Measurements from ENCODE around the gene PPDPF. TPM values are rescaled to one million over a fixed set of nuclear protein-coding genes. Genes with fewer than 3 reads are reported as not detected.

Gene PPDPF
- total and polyA plus RNA-seq, 9 donors: 47.3 to 370 (median 186) TPM

DNA sequence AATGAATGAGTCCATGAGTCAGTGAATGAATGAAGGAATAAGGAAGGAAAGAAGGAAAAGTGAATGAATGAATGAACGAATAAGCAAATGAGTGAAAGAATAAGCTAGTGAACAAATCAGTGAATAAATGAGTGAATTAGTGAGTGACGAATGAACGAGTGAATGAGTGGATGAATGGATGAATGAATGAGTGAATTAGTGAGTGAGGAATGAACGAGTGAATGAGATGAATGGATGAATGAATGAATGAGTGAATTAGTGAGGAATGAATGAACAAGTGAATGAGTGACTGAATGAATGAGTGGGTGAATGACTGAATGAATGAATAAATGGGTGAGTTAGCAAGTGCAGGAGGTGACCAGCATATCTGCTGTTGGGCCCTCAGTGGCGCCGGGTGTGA lies 23.2 kb downstream of the PPDPF start:
- Histone ChIP-seq H3K36me3 (ENCODE audit: control insufficient read depth, insufficient read depth, low read length) (no peaks in the 10 kb centered on the region), H3K4me3 (ENCODE audit: low read length) (no peak overlapping the region), H3K27ac (ENCODE audit: low read length) (no peak overlapping the region), H3K27me3 (ENCODE audit: control insufficient read depth, insufficient read depth, low read length) (peaks cover 39% of the 10 kb centered on the region), H3K4me1 (ENCODE audit: control insufficient read depth, insufficient read depth, low read length) (no peaks in the 10 kb centered on the region), H3K9me3 (replicated peaks; ENCODE audit: control insufficient read depth, low read depth, low read length) (no peaks in the 10 kb centered on the region)
- DNase-seq: no peak
- 82% methylated on average over 4 of the region's 6 CpGs for WGBS (ENCODE audit: insufficient coverage)

DNA sequence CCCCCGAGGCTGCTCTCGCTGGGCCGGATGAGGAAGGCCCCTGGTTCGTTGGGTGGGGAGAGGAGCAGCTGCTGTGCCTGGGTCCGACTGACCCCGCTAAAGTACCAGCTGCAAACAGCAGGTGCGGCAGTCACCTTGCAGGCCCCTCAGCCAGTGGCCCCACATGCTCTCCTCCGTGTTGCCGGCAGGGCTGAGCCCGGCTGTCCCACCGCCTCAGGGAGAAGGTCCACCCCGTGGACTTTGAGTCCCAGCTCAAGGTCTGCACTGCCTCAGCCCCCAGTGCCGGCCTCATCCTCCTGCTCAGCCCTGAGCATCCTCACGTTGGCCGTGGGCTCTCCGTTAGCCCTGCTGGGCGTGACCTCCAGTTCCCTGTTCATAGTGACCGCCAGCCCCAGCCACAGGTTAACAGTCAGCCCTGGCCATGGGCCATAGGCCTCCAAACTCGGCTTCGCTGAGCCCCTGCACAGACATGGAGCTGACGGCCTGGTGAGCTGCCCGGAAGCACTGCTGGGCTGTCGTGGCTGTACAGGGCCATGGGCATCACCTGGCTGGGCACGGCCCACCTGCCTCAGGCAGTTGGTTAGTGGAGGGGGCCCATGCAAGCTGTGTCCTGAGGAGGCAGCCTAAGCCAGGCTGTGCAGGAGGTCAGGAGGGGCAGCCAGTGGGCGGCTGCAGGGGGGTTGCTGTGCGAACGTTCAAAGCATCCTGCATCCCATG lies 23.8 kb downstream of the PPDPF start:
- whole genome bisulfite sequencing (ENCODE audit: insufficient coverage): 57% methylated on average over 27 of the region's 27 CpGs
- peaks cover 43% of the 10 kb centered on the region for H3K27me3 ChIP-seq (ENCODE audit: control insufficient read depth, insufficient read depth, low read length)

DNA sequence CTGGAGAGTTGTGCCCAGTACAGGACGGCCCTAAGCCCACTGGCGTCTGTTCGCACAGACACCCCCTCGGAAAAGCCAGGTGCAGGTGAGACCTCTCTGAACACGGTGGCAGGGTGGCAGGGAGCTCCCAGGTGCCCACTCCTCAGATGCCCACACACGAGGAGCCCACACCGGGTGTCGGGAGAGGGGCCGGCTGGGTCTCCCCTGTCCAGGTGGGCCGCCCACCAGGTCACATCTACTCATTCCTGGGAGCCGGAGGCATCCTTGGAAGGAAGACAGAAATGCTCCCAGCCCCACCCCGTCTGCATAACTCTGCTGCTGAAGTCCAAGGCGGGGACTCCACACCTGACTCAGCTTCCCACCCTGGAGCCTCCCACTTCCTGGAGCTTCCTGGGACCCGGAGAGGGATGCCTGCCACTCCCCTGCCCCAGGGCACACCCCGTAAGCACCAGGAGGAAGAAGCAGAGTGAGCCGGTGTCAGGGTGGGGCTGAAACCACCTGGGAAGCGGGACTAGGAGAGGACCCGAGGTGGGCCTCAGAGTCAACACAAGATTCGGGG lies 24.5 kb downstream of the PPDPF start:
- peaks cover 45% of the 10 kb centered on the region for H3K27me3 ChIP-seq (ENCODE audit: control insufficient read depth, insufficient read depth, low read length)
- WGBS (ENCODE audit: insufficient coverage): 59% methylated on average over 17 of the region's 19 CpGs
- DNase-seq: no peak

More for the DNA sequence above, 23.8 kb downstream of the PPDPF start:
- Histone ChIP-seq H3K4me1 (ENCODE audit: control insufficient read depth, insufficient read depth, low read length) (no peaks in the 10 kb centered on the region), H3K9me3 (replicated peaks; ENCODE audit: control insufficient read depth, low read depth, low read length) (no peaks in the 10 kb centered on the region), H3K27ac (ENCODE audit: low read length) (no peak overlapping the region), H3K36me3 (ENCODE audit: control insufficient read depth, insufficient read depth, low read length) (no peaks in the 10 kb centered on the region), H3K4me3 (ENCODE audit: low read length) (no peak overlapping the region)
- no peak for DNase-seq

DNA sequence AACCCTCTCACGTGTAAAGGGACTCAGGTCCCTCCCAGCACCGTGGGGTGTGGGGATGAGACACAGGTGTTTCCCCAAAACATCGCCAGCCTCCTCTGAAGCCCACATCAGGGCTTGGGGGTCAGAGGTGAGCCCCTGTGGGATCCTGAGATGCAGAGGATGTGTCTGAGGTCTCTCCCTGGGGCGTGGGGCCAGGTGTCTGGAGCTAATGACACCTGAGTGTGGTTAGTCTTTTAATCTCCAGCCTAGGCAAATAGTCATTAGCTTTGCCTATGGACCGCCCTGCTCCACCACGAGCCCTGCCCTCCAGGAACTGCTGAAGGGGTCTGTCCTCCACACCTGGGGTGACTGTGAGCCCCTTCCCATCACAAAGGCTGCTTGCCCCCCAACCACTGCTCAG lies 25.2 kb downstream of the PPDPF start:
- peaks cover 48% of the 10 kb centered on the region for H3K27me3 ChIP-seq (ENCODE audit: control insufficient read depth, insufficient read depth, low read length)
- DNase-seq: no peak
- no CpG with 5 or more reads among the region's 6 CpGs for WGBS (ENCODE audit: insufficient coverage)
- H3K27ac ChIP-seq (ENCODE audit: low read length): no peak overlapping the region
- no peaks in the 10 kb centered on the region for H3K36me3 ChIP-seq (ENCODE audit: control insufficient read depth, insufficient read depth, low read length)
- no peak overlapping the region for H3K4me3 ChIP-seq (ENCODE audit: low read length)
- H3K4me1 ChIP-seq (ENCODE audit: control insufficient read depth, insufficient read depth, low read length): no peaks in the 10 kb centered on the region
- no peaks in the 10 kb centered on the region for H3K9me3 ChIP-seq (replicated peaks; ENCODE audit: control insufficient read depth, low read depth, low read length)

More for the DNA sequence above, 24.5 kb downstream of the PPDPF start:
- no peaks in the 10 kb centered on the region for H3K4me1 ChIP-seq (ENCODE audit: control insufficient read depth, insufficient read depth, low read length)
- no peaks in the 10 kb centered on the region for H3K9me3 ChIP-seq (replicated peaks; ENCODE audit: control insufficient read depth, low read depth, low read length)
- H3K27ac ChIP-seq (ENCODE audit: low read length): no peak overlapping the region
- H3K36me3 ChIP-seq (ENCODE audit: control insufficient read depth, insufficient read depth, low read length): no peaks in the 10 kb centered on the region
- H3K4me3 ChIP-seq (ENCODE audit: low read length): no peak overlapping the region

DNA sequence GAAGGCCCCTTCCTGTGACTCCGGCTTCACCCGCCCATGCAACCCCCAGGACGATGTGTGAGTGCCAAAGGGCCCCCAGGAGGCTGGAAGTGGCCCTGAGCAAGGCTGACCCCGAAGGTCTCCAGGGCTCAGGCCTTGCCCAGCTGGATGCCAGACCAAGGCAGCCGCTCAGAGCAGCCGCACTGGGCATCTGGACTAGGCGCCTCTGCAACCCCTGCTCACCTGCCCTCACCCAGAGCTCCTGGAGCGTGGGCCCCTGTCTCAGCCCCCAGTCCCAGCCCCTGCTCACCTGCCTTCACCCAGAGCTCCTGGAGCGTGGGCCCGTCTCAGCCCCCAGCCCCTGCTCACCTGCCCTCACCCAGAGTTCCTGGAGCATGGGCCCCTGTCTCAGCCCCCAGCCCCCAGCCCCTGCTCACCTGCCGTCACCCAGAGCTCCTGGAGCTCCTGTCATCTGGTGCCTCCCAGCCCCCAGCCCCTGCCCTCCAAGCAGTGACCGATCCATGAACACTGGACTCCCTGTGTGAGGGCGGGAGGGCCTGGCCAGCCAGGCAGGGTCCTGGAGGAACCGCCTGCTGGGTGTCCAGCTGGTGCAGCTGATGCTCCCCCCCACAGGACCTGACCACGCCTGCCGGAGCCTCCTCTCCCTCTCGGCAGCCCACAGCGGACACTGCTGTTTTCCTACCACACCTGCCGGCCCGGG lies 25.8 kb downstream of the PPDPF start:
- no peak for DNase-seq
- no peaks in the 10 kb centered on the region for H3K4me1 ChIP-seq (ENCODE audit: control insufficient read depth, insufficient read depth, low read length)
- no peaks in the 10 kb centered on the region for H3K9me3 ChIP-seq (replicated peaks; ENCODE audit: control insufficient read depth, low read depth, low read length)
- peaks cover 53% of the 10 kb centered on the region for H3K27me3 ChIP-seq (ENCODE audit: control insufficient read depth, insufficient read depth, low read length)
- H3K27ac ChIP-seq (ENCODE audit: low read length): no peak overlapping the region
- H3K4me3 ChIP-seq (ENCODE audit: low read length): no peak overlapping the region
- WGBS (ENCODE audit: insufficient coverage): 58% methylated on average over 19 of the region's 20 CpGs
- H3K36me3 ChIP-seq (ENCODE audit: control insufficient read depth, insufficient read depth, low read length): no peaks in the 10 kb centered on the region

DNA sequence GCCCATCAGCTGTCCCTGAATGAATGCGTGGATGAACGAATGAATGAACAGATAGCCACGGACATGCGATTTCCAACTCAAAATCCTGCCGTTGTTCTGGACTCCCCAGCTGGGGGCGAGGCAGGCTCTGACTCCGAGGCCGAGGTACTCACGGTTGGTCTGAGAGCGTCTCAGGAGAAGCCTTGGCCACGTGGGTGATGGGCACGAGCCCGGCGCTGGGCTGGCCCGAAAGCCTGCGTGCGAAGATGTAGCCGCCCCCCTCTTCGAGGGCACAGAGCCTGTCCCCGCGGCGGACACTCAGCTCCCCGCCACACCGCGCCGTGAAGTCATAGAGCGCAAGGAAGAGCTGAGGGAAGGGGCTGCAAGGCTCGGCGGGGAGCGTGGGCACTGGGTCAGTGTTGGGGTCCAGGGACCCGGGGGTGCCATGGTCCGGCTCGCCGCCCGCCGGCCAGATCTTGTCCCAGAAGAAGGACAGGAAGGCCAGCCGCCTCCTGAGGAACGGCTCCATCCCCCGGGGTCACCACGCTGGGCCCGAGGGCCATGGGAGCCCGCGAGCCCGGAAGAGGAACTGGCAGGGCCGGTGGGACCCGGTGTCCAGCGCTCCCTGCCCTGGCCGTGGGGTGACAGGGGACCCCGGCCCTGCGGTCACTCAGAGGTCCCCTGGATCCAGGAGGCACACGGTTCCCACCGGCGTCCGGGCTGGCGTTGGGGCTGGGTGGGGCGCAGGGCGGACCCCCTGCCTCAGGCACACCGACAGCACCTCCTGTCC lies 26.6 kb downstream of the PPDPF start:
- Histone ChIP-seq H3K4me1 (ENCODE audit: control insufficient read depth, insufficient read depth, low read length) (no peaks in the 10 kb centered on the region), H3K9me3 (replicated peaks; ENCODE audit: control insufficient read depth, low read depth, low read length) (no peaks in the 10 kb centered on the region), H3K27ac (ENCODE audit: low read length) (no peak overlapping the region), H3K27me3 (ENCODE audit: control insufficient read depth, insufficient read depth, low read length) (peaks cover 56% of the 10 kb centered on the region), H3K4me3 (ENCODE audit: low read length) (no peak overlapping the region), H3K36me3 (ENCODE audit: control insufficient read depth, insufficient read depth, low read length) (no peaks in the 10 kb centered on the region)
- no peak for DNase-seq
- 49% methylated on average over 57 of the region's 58 CpGs for WGBS (ENCODE audit: insufficient coverage)

DNA sequence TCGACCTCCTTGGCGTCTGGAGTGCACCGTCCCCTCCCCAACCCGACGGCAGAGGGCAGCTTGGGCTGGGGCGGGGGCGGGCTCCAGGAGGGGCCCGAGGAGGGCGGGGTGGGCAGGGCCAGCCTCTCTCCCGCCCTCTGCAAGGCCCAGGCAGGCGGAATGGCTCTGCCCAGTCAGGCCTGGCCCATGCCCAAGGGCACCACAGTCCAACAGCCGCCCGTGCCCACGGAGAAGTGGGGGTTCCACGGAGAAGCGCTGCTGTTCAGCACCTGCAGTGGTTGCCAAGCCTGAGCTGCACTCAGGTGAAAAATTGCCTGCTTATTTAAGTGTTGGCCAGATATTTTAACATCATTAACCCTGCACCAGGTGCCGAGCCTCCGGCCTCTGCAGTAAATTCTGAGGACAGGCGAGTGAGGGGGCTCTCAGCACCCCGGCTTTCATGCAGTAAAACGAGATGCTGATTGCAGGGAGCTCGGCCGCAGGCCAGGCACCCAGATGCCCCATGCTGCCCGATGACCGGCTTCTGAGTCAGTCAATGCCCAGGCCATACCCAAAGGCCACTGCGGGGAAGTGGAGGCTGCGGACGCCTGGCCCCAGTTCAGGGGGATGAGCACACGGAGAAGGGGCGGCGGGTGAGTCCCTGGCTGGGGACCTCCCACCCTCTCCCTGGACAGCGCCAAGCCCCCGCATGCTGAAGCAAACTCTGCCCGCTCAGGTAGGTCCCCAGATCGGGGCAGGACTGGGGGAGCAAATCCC lies 27.3 kb downstream of the PPDPF start, which contains the start of gene SRMS:
Gene SRMS, minus strand, starts transcription at position 25 of the 756 bp plus-strand sequence. CDS start 286 bp downstream, outside the sequence.
- Histone ChIP-seq H3K4me1 (ENCODE audit: control insufficient read depth, insufficient read depth, low read length) (peaks cover 3% of the 10 kb centered on the region), H3K27me3 (ENCODE audit: control insufficient read depth, insufficient read depth, low read length) (peaks cover 62% of the 10 kb centered on the region), H3K4me3 (ENCODE audit: low read length) (no peak within 1 kb of the TSS), H3K9me3 (replicated peaks; ENCODE audit: control insufficient read depth, low read depth, low read length) (no peaks in the 10 kb centered on the region), H3K36me3 (ENCODE audit: control insufficient read depth, insufficient read depth, low read length) (no peaks in the 10 kb centered on the region), H3K27ac (ENCODE audit: low read length) (no peak within 1 kb of the TSS)
- 38% methylated on average over 26 of the region's 35 CpGs for WGBS (ENCODE audit: insufficient coverage)
- DNase-seq: no peak

DNA sequence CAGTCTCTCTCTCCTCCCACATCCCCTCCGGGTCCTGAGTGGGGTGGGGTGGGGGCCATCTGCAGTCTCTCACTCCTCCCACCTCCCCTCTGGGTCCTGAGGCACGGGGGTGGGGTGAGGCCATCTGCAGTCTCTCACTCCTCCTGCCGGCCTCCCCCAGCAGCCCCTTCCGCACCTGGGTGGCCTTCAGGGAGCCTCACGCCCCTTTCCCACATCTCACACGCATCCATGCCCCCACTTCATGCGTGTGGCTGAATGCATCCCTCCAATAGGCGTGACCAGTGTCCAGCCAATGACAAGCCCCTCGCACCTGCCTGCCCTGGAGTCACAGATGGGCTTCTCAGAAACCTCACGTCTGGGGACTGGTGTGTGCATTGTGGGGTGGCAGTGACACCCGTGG lies 28.0 kb downstream of the PPDPF start:
- Histone ChIP-seq H3K36me3 (ENCODE audit: control insufficient read depth, insufficient read depth, low read length) (no peaks in the 10 kb centered on the region), H3K27me3 (ENCODE audit: control insufficient read depth, insufficient read depth, low read length) (peaks cover 68% of the 10 kb centered on the region)
- 17% methylated on average over 10 of the region's 11 CpGs for whole genome bisulfite sequencing (ENCODE audit: insufficient coverage)

DNA sequence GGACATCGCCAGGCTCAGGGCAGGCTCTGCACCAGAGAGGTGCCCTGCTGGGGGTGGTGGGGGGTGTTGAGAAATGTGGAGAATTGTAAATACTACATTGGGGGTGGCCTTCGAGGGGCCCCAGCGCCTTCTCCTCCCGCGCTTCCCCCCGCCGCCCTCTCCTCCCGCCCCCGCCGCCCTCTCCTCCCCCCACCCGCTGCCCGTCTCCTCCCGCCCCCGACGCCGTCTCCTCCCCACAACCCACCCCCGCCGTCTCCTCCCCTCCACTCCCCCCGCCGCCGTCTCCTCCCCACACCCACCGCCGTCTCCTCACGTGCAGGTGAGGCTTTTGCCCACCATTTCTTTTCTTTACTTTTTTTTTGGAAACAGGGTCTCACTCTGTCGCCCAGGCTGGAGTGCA lies 28.5 kb downstream of the PPDPF start:
- Histone ChIP-seq H3K27ac (ENCODE audit: low read length) (no peak overlapping the region), H3K4me3 (ENCODE audit: low read length) (no peak overlapping the region), H3K4me1 (ENCODE audit: control insufficient read depth, insufficient read depth, low read length) (peaks cover 11% of the 10 kb centered on the region), H3K9me3 (replicated peaks; ENCODE audit: control insufficient read depth, low read depth, low read length) (no peaks in the 10 kb centered on the region), H3K27me3 (ENCODE audit: control insufficient read depth, insufficient read depth, low read length) (peaks cover 73% of the 10 kb centered on the region), H3K36me3 (ENCODE audit: control insufficient read depth, insufficient read depth, low read length) (no peaks in the 10 kb centered on the region)
- no peak for DNase-seq
- WGBS (ENCODE audit: insufficient coverage): 60% methylated on average over 1 of the region's 25 CpGs

More for the DNA sequence above, 28.0 kb downstream of the PPDPF start:
- Histone ChIP-seq H3K27ac (ENCODE audit: low read length) (no peak overlapping the region), H3K4me1 (ENCODE audit: control insufficient read depth, insufficient read depth, low read length) (peaks cover 8% of the 10 kb centered on the region), H3K4me3 (ENCODE audit: low read length) (no peak overlapping the region), H3K9me3 (replicated peaks; ENCODE audit: control insufficient read depth, low read depth, low read length) (no peaks in the 10 kb centered on the region)
- no peak for DNase-seq

Data from muscle of leg (tissue), 11 donors.